Sigmoid colon (tissue), 4 donors: Measurements from ENCODE around the gene OPA3.
"Not testable (repeated sequence)": the region's sequence is repeated elsewhere in the genome, so short reads cannot be mapped to it uniquely, and the experiment has no call there.

Experiments
- POLR2A ChIP-seq, 2 donors: fragments of 450-650 bp; IDR thresholded peaks; one replicate each; pipeline ENCODE4 v1.6.1; 2016; ENCODE audit warnings: antibody characterized with exemption in 2 of 2, mild to moderate bottlenecking in 2 of 2, moderate library complexity in 2 of 2
- POLR2AphosphoS5 ChIP-seq, 4 donors: sonication (generic); formaldehyde crosslinking; IDR thresholded peaks; one replicate each; pipeline ENCODE4 v1.6.1; 2017; ENCODE audit warnings: antibody characterized with exemption in 4 of 4
- TF ChIP-seq, protein P1 (sequence below), 4 experiments: fragments of 450-650 bp in 3 of 4; fragments of 200-600 bp in 1 of 4; IDR thresholded peaks; one replicate each; pipeline ENCODE4 v1.5.1; 2016 to 2019; ENCODE audit warnings: antibody characterized with exemption in 4 of 4, mild to moderate bottlenecking in 3 of 4, moderate library complexity in 2 of 4

DNA sequence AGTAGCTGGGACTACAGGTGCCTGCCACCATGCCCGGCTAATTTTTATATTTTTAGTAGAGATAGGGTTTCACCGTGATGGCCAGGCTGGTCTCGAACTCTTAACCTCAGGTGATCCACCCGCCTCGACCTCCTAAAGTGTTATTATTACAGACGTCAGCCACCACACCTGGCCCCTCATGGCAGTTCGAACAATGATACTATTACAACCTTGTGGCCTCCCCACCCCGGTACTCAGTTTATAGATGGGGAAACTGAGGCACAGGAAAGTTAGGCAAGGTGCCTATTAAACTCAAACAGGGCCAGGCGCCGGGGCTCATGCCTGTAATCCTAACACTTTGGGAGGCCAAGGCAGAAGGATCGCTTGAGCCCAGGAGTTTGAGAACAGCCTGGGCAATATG, 74.2 kb downstream of the OPA3 start:
- TF ChIP-seq, protein P1, sequence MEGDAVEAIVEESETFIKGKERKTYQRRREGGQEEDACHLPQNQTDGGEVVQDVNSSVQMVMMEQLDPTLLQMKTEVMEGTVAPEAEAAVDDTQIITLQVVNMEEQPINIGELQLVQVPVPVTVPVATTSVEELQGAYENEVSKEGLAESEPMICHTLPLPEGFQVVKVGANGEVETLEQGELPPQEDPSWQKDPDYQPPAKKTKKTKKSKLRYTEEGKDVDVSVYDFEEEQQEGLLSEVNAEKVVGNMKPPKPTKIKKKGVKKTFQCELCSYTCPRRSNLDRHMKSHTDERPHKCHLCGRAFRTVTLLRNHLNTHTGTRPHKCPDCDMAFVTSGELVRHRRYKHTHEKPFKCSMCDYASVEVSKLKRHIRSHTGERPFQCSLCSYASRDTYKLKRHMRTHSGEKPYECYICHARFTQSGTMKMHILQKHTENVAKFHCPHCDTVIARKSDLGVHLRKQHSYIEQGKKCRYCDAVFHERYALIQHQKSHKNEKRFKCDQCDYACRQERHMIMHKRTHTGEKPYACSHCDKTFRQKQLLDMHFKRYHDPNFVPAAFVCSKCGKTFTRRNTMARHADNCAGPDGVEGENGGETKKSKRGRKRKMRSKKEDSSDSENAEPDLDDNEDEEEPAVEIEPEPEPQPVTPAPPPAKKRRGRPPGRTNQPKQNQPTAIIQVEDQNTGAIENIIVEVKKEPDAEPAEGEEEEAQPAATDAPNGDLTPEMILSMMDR (IDR thresholded peaks at IDR 0.05), result not testable (repeated sequence)
- TF ChIP-seq POLR2AphosphoS5, POLR2A (IDR thresholded peaks at IDR 0.05): not testable (repeated sequence)
